Central memory CD8-positive, alpha-beta T cell (primary cell): ENCODE data around the gene RNF145.

Experiments
- ATAC-seq: fragments of 150-1000 bp; cut with Tn5 transposase; replicated peaks from 2 replicates; pipeline ENCODE4 v1.10.0; 2022; ENCODE audit warnings: mild to moderate bottlenecking, moderate FRiP score, moderate number of reproducible peaks; ENCODE audit not compliant: poor library complexity, severe bottlenecking; ENCODE audit errors: extremely low read depth
- DNase-seq, 2 donors: peaks; one replicate each; pipeline ENCODE4 v3.0.0; 2021; ENCODE audit warnings: low spot score in 2 of 2
- H3K27ac Mint-ChIP-seq: one replicate; pipeline ENCODE4 v1.8.0; 2022; ENCODE audit warnings: low read depth, mild to moderate bottlenecking, moderate library complexity, mixed read lengths
- H3K27me3 Mint-ChIP-seq: one replicate; pipeline ENCODE4 v1.8.0; 2022; ENCODE audit warnings: mixed read lengths
- H3K36me3 Mint-ChIP-seq: one replicate; pipeline ENCODE4 v1.8.0; 2022; ENCODE audit warnings: mild to moderate bottlenecking, moderate library complexity, mixed read lengths; ENCODE audit not compliant: insufficient read depth
- H3K4me1 Mint-ChIP-seq: one replicate; pipeline ENCODE4 v1.8.0; 2022; ENCODE audit warnings: mixed read lengths
- H3K4me3 Mint-ChIP-seq: one replicate; pipeline ENCODE4 v1.8.0; 2022; ENCODE audit warnings: mild to moderate bottlenecking, moderate library complexity, mixed read lengths
- H3K9me3 Mint-ChIP-seq: one replicate; pipeline ENCODE4 v1.8.0; 2022; ENCODE audit warnings: mixed read lengths

The RNF145 gene

GRCh38 chr5:159182691-159183090, 26.7 kb downstream of the RNF145 start:
- Mint-ChIP-seq H3K27me3 (no peaks in the 10 kb centered on the region), H3K36me3 (peaks cover 15% of the 10 kb centered on the region), H3K27ac (no peak overlapping the region), H3K9me3 (no peaks in the 10 kb centered on the region), H3K4me3 (no peak overlapping the region), H3K4me1 (peaks cover 34% of the 10 kb centered on the region)
- DNase-seq (no peak), ATAC-seq (no peak)

- H3K27ac Mint-ChIP-seq: no peak overlapping the region
- no peak for DNase-seq
- peaks cover 16% of the 10 kb centered on the region for H3K36me3 Mint-ChIP-seq
- peaks cover 34% of the 10 kb centered on the region for H3K4me1 Mint-ChIP-seq
- no peaks in the 10 kb centered on the region for H3K9me3 Mint-ChIP-seq
- ATAC-seq: no peak
- no peak overlapping the region for H3K4me3 Mint-ChIP-seq
- no peaks in the 10 kb centered on the region for H3K27me3 Mint-ChIP-seq
Measured at GRCh38 chr5:159181651-159182050, 27.7 kb downstream of the RNF145 start.

GRCh38 chr5:159181152-159181551, 28.2 kb downstream of the RNF145 start:
- Mint-ChIP-seq H3K4me3 (no peak overlapping the region), H3K27ac (no peak overlapping the region), H3K27me3 (no peaks in the 10 kb centered on the region), H3K36me3 (peaks cover 16% of the 10 kb centered on the region), H3K4me1 (peaks cover 35% of the 10 kb centered on the region), H3K9me3 (no peaks in the 10 kb centered on the region)
- ATAC-seq (no peak), DNase-seq (no peak)

GRCh38 chr5:159179529-159180305, 29.6 kb downstream of the RNF145 start:
- no peaks in the 10 kb centered on the region for H3K9me3 Mint-ChIP-seq

GRCh38 chr5:159178978-159179377, 30.4 kb downstream of the RNF145 start:
- no peak overlapping the region for H3K27ac Mint-ChIP-seq
- H3K36me3 Mint-ChIP-seq: peaks cover 19% of the 10 kb centered on the region
- ATAC-seq (no peak), DNase-seq (no peak)
- no peak overlapping the region for H3K4me3 Mint-ChIP-seq
- H3K9me3 Mint-ChIP-seq: no peaks in the 10 kb centered on the region
- no peaks in the 10 kb centered on the region for H3K27me3 Mint-ChIP-seq
- peaks cover 41% of the 10 kb centered on the region for H3K4me1 Mint-ChIP-seq

More at GRCh38 chr5:159179529-159180305, 29.6 kb downstream of the RNF145 start:
- peaks cover 19% of the 10 kb centered on the region for H3K36me3 Mint-ChIP-seq
- no peak overlapping the region for H3K4me3 Mint-ChIP-seq
- H3K27me3 Mint-ChIP-seq: no peaks in the 10 kb centered on the region
- peaks cover 42% of the 10 kb centered on the region for H3K4me1 Mint-ChIP-seq
- no peak for DNase-seq
- H3K27ac Mint-ChIP-seq: peak overlapping the region; percentile 30
- ATAC-seq: no peak

GRCh38 chr5:159175547-159175946, 33.8 kb downstream of the RNF145 start:
- peak; percentile 76 for ATAC-seq
- Mint-ChIP-seq H3K36me3 (peaks cover 14% of the 10 kb centered on the region), H3K27me3 (no peaks in the 10 kb centered on the region), H3K4me1 (peaks cover 24% of the 10 kb centered on the region), H3K4me3 (no peak overlapping the region), H3K9me3 (no peaks in the 10 kb centered on the region), H3K27ac (peak overlapping the region; percentile 44)
- no peak for DNase-seq

GRCh38 chr5:159174511-159175168, 34.7 kb downstream of the RNF145 start:
- H3K27ac Mint-ChIP-seq: no peak overlapping the region
- no peaks in the 10 kb centered on the region for H3K27me3 Mint-ChIP-seq
- peaks cover 13% of the 10 kb centered on the region for H3K36me3 Mint-ChIP-seq
- no peak for ATAC-seq
- no peaks in the 10 kb centered on the region for H3K9me3 Mint-ChIP-seq
- no peak for DNase-seq
- H3K4me1 Mint-ChIP-seq: peaks cover 15% of the 10 kb centered on the region
- H3K4me3 Mint-ChIP-seq: no peak overlapping the region

- Mint-ChIP-seq H3K4me1 (peaks cover 21% of the 10 kb centered on the region), H3K27me3 (no peaks in the 10 kb centered on the region), H3K9me3 (no peaks in the 10 kb centered on the region), H3K4me3 (no peak overlapping the region), H3K27ac (no peak overlapping the region), H3K36me3 (peaks cover 18% of the 10 kb centered on the region)
- DNase-seq (no peak), ATAC-seq (no peak)
Measured at GRCh38 chr5:159171274-159171673, 38.1 kb downstream of the RNF145 start.

GRCh38 chr5:159170021-159170420, 39.3 kb downstream of the RNF145 start:
- DNase-seq (no peak), ATAC-seq (no peak)
- H3K27me3 Mint-ChIP-seq: no peaks in the 10 kb centered on the region
- H3K9me3 Mint-ChIP-seq: no peaks in the 10 kb centered on the region
- H3K36me3 Mint-ChIP-seq: peaks cover 16% of the 10 kb centered on the region
- H3K27ac Mint-ChIP-seq: peak overlapping the region; percentile 12
- H3K4me1 Mint-ChIP-seq: peaks cover 9% of the 10 kb centered on the region
- H3K4me3 Mint-ChIP-seq: no peak overlapping the region

GRCh38 chr5:159166416-159166815, 42.9 kb downstream of the RNF145 start:
- Mint-ChIP-seq H3K4me1 (peaks cover 12% of the 10 kb centered on the region), H3K4me3 (no peak overlapping the region), H3K27ac (no peak overlapping the region), H3K9me3 (no peaks in the 10 kb centered on the region), H3K27me3 (no peaks in the 10 kb centered on the region), H3K36me3 (peaks cover 29% of the 10 kb centered on the region)
- ATAC-seq: no peak
- no peak for DNase-seq

GRCh38 chr5:159163701-159164046, 45.7 kb downstream of the RNF145 start:
- DNase-seq (no peak), ATAC-seq (no peak)
- Mint-ChIP-seq H3K36me3 (peaks cover 43% of the 10 kb centered on the region), H3K4me3 (no peak overlapping the region), H3K4me1 (peaks cover 12% of the 10 kb centered on the region), H3K27me3 (no peaks in the 10 kb centered on the region), H3K9me3 (no peaks in the 10 kb centered on the region), H3K27ac (no peak overlapping the region)

- Mint-ChIP-seq H3K4me1 (peaks cover 12% of the 10 kb centered on the region), H3K9me3 (no peaks in the 10 kb centered on the region), H3K36me3 (peaks cover 47% of the 10 kb centered on the region), H3K27me3 (no peaks in the 10 kb centered on the region), H3K27ac (no peak overlapping the region), H3K4me3 (no peak overlapping the region)
- no peak for ATAC-seq
- DNase-seq: no peak
Measured at GRCh38 chr5:159163027-159163700, 46.2 kb downstream of the RNF145 start.
